ENCODE results near the gene CADPS2. TPM values are rescaled to one million over a fixed set of nuclear protein-coding genes. Genes with fewer than 3 reads are reported as not detected.
A peak's percentile ranks its signal among the peaks of the same experiment; 100 is the strongest.

Gene CADPS2
- total and polyA plus RNA-seq, 8 donors, result 34.2 to 83.4 (median 64.6) TPM

DNA sequence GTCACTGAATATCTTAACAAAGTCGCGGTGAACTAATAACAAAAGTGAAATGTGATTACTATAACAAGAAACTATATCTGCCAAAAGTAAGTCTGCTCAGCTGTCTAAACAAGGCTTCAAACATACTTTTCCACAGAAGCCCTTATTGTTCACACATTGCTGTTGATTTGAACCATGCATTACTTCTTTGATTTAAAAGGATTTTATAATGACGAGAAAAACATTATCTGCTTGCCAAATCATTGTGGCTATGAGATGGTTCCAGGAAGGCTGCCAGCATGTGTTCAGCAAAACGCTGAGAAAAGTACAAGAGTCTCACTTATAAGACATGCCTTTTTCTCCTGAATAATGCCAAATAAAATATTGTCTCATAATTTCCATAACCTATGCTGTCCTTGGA, 211.8 kb downstream of the CADPS2 start:
- Histone ChIP-seq H3K27me3 (no peaks in the 10 kb centered on the region), H3K4me1 (no peaks in the 10 kb centered on the region), H3K9me3 (peaks cover 0 to 4% of the 10 kb centered on the region in 2 donors), H3K27ac (peak overlapping the region in 1 of 2 donors; percentile 37), H3K36me3 (no peaks in the 10 kb centered on the region), H3K4me3 (no peak overlapping the region)
- intact Hi-C loops (cut with DNase I), result no loop called here
- ATAC-seq (peak; percentile 51), DNase-seq (peak in 2 of 4 donors; percentile 52 to 54)
- TF ChIP-seq, protein P1, sequence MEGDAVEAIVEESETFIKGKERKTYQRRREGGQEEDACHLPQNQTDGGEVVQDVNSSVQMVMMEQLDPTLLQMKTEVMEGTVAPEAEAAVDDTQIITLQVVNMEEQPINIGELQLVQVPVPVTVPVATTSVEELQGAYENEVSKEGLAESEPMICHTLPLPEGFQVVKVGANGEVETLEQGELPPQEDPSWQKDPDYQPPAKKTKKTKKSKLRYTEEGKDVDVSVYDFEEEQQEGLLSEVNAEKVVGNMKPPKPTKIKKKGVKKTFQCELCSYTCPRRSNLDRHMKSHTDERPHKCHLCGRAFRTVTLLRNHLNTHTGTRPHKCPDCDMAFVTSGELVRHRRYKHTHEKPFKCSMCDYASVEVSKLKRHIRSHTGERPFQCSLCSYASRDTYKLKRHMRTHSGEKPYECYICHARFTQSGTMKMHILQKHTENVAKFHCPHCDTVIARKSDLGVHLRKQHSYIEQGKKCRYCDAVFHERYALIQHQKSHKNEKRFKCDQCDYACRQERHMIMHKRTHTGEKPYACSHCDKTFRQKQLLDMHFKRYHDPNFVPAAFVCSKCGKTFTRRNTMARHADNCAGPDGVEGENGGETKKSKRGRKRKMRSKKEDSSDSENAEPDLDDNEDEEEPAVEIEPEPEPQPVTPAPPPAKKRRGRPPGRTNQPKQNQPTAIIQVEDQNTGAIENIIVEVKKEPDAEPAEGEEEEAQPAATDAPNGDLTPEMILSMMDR (IDR thresholded peaks at IDR 0.05), result no peak

DNA sequence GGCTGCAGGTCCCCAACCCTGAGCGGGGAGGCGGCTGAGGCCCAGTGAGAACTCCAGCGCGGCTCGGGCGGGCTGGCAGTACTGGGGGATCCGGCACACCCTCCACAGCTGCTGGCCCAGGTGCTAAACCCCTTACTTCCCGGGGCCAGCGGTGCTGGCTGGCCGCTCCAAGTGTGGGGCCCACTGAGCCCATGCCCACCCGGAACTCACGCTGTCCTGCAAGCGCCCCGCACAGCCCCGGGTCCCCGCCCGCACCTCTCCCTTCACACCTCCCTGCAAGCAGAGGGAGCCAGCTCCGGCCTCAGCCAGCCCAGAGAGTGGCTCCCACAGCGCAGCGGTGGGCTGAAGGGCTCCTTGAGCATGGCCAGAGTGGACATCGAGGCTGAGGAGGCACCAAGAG, 212.3 kb downstream of the CADPS2 start:
- DNase-seq (no peak), ATAC-seq (no peak)
- intact Hi-C loops (cut with DNase I), result no loop called here
- H3K4me1 ChIP-seq, result no peaks in the 10 kb centered on the region
- no peaks in the 10 kb centered on the region for H3K36me3 ChIP-seq
- TF ChIP-seq, protein P1 (IDR thresholded peaks at IDR 0.05), result no peak
- H3K4me3 ChIP-seq, result no peak overlapping the region
- no peaks in the 10 kb centered on the region for H3K27me3 ChIP-seq
- peak overlapping the region in 1 of 2 donors; percentile 37 for H3K27ac ChIP-seq
- H3K9me3 ChIP-seq, result peaks cover 0 to 4% of the 10 kb centered on the region in 2 donors

DNA sequence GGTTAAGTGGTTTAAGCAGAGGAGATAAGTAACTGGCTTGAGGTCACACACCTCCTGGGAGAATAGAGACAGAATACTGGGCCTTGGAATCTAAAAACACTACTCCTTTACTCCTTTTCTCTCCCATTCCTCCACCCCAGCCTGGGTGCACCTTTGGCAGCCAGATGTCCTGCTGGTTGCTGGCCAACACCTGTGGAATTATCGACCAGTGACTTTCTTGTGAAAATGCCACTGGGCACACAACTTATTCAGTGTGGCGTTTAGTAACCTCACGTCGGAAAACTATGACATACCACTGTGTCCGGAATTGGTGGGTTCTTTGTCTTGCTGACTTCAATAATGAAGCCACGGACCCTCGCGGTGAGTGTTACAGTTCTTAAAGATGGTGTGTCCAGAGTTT, 213.7 kb downstream of the CADPS2 start:
- intact Hi-C loops (cut with DNase I), result no loop called here
- TF ChIP-seq, protein P1 (IDR thresholded peaks at IDR 0.05), result no peak
- Histone ChIP-seq H3K36me3 (no peaks in the 10 kb centered on the region), H3K4me1 (no peaks in the 10 kb centered on the region), H3K9me3 (peaks cover 0 to 4% of the 10 kb centered on the region in 2 donors), H3K4me3 (no peak overlapping the region), H3K27me3 (no peaks in the 10 kb centered on the region), H3K27ac (no peak overlapping the region)
- no peak for ATAC-seq
- no peak for DNase-seq

DNA sequence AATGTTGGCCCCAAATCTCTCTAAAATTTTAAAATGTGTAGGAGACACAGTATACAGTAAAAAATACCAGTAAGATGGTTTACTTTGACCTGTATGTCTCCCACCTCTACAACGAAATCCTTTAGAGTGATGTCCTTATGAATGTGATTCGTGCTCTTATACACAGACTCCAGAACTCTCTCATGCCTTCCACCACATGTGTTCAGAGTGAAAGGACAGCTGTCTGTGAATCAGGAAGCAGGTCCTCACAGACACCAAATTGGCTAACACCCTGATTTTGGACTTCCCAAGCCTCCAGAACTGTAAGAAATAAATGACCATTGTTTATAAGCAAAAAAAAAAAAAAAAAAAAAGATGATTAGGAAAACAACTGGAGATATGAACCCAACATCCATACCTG, 222.5 kb downstream of the CADPS2 start:
- Histone ChIP-seq H3K4me3 (no peak overlapping the region), H3K27ac (no peak overlapping the region), H3K4me1 (no peaks in the 10 kb centered on the region), H3K9me3 (no peaks in the 10 kb centered on the region), H3K36me3 (no peaks in the 10 kb centered on the region), H3K27me3 (no peaks in the 10 kb centered on the region)
- no peak for ATAC-seq
- TF ChIP-seq, protein P1 (IDR thresholded peaks at IDR 0.05), result no peak
- intact Hi-C loops (cut with DNase I), result no loop called here
- DNase-seq, result no peak

DNA sequence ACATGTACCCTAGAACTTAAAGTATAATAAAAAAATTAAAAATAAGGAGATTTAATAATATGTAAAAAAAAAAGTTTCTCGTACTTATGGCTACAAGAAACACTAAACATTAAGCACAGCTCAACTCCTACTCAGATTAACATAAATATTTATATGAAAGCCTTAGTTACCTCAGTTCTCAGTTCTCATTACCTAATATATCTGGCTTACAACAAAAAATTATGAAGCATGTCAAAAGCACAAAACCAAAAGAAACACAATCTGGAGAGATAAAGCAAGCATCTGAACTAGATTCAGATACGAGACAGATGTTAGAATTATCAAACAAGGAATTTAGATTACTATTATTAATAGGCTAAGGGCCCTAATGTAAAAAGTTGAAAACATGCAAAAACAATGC, 227.4 kb downstream of the CADPS2 start:
- peak in 1 of 4 donors; percentile 19 for DNase-seq
- intact Hi-C loops (cut with DNase I), result no loop called here
- Histone ChIP-seq H3K27ac (no peak overlapping the region), H3K4me1 (no peaks in the 10 kb centered on the region), H3K9me3 (peaks cover 0 to 2% of the 10 kb centered on the region in 2 donors), H3K4me3 (no peak overlapping the region), H3K36me3 (no peaks in the 10 kb centered on the region), H3K27me3 (no peaks in the 10 kb centered on the region)
- no peak for ATAC-seq
- TF ChIP-seq, protein P1 (IDR thresholded peaks at IDR 0.05), result no peak
